ENCODE measurements around the gene QKI. TPM values are rescaled to one million over a fixed set of nuclear protein-coding genes. Genes with fewer than 3 reads are reported as not detected.
A peak's percentile ranks its signal among the peaks of the same experiment; 100 is the strongest.

Gene QKI
- total RNA-seq, 1 donor from 2014 or later: 204 TPM

DNA sequence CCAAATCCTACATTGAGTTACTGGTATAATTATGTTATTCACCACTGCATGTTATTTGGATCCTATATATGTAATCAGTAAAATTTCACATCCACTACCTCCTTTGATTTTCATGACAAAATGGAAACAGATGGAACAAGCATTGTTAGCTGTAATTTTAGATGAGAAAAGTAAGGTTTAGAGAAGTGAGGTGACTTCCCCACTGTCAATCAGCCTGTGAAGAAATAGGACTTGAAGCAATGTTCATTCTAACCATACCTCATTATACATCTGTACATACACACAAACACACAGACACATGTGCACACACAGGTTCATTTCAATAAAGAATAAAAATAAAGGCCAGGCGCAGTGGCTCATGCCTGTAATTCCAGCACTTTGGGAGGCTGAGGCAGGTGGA lies 23.7 kb upstream of the QKI start:
- H3K4me3 ChIP-seq (ENCODE audit: insufficient read depth, low read depth, low read length): no peak overlapping the region
- no peaks in the 10 kb centered on the region for H4K20me1 ChIP-seq (ENCODE audit: insufficient read depth, low read length)
- H3K4me2 ChIP-seq (ENCODE audit: low read length): no peak overlapping the region
- no peaks in the 10 kb centered on the region for H3K9me3 Mint-ChIP-seq (ENCODE audit: unreplicated experiment)
- no peak overlapping the region for H3K27ac Mint-ChIP-seq (ENCODE audit: unreplicated experiment)
- H3K79me2 ChIP-seq (ENCODE audit: insufficient read depth, low read length): no peaks in the 10 kb centered on the region
- H2AFZ ChIP-seq (ENCODE audit: low read depth, low read length): no peak overlapping the region
- FAIRE-seq (no peak), DNase-seq (ENCODE audit: low read depth) (no peak)
- no peaks in the 10 kb centered on the region for H3K36me3 ChIP-seq (ENCODE audit: insufficient read depth, low read length)
- no peaks in the 10 kb centered on the region for H3K9me3 ChIP-seq (ENCODE audit: insufficient read depth, low read depth, low read length)
- peaks cover 14% of the 10 kb centered on the region for H3K4me1 ChIP-seq (ENCODE audit: insufficient read depth, low read length)
- H3K36me3 Mint-ChIP-seq (ENCODE audit: low read depth, unreplicated experiment): no peaks in the 10 kb centered on the region
- no peak overlapping the region for H3K4me3 Mint-ChIP-seq (ENCODE audit: unreplicated experiment)
- peaks cover 17% of the 10 kb centered on the region for H3K4me1 Mint-ChIP-seq (ENCODE audit: low read depth, unreplicated experiment)
- no peak overlapping the region for H3K9ac ChIP-seq (ENCODE audit: low read length)
- TF ChIP-seq CTCF (IDR thresholded peaks at IDR 0.05; ENCODE audit: insufficient read depth, low read depth, low read length) (no peak), EZH2 (IDR thresholded peaks at IDR 0.05; ENCODE audit: insufficient read depth, low read length) (no peak)
- no peaks in the 10 kb centered on the region for H3K27me3 ChIP-seq (ENCODE audit: insufficient read depth, low read length)
- H3K27ac ChIP-seq (ENCODE audit: low read depth, low read length): no peak overlapping the region
- H3K27me3 Mint-ChIP-seq (ENCODE audit: low read depth, unreplicated experiment): no peaks in the 10 kb centered on the region

GRCh38 chr6:163391985-163392384 lies 22.5 kb upstream of the QKI start:
- Histone ChIP-seq H3K9me3 (ENCODE audit: insufficient read depth, low read depth, low read length) (no peaks in the 10 kb centered on the region), H3K4me1 (ENCODE audit: insufficient read depth, low read length) (peaks cover 22% of the 10 kb centered on the region), H3K36me3 (ENCODE audit: insufficient read depth, low read length) (no peaks in the 10 kb centered on the region), H2AFZ (ENCODE audit: low read depth, low read length) (no peak overlapping the region), H3K4me2 (ENCODE audit: low read length) (peak overlapping the region; percentile 24), H3K4me3 (ENCODE audit: insufficient read depth, low read depth, low read length) (no peak overlapping the region), H3K9ac (ENCODE audit: low read length) (no peak overlapping the region), H3K27ac (ENCODE audit: low read depth, low read length) (no peak overlapping the region), H3K27me3 (ENCODE audit: insufficient read depth, low read length) (no peaks in the 10 kb centered on the region), H3K79me2 (ENCODE audit: insufficient read depth, low read length) (no peaks in the 10 kb centered on the region), H4K20me1 (ENCODE audit: insufficient read depth, low read length) (no peaks in the 10 kb centered on the region)
- peak overlapping the region; percentile 5 for H3K27ac Mint-ChIP-seq (ENCODE audit: unreplicated experiment)
- no peak overlapping the region for H3K4me3 Mint-ChIP-seq (ENCODE audit: unreplicated experiment)
- no peak for FAIRE-seq
- no peak for DNase-seq (ENCODE audit: low read depth)
- H3K9me3 Mint-ChIP-seq (ENCODE audit: unreplicated experiment): no peaks in the 10 kb centered on the region
- H3K27me3 Mint-ChIP-seq (ENCODE audit: low read depth, unreplicated experiment): no peaks in the 10 kb centered on the region
- H3K4me1 Mint-ChIP-seq (ENCODE audit: low read depth, unreplicated experiment): peaks cover 22% of the 10 kb centered on the region
- TF ChIP-seq CTCF (IDR thresholded peaks at IDR 0.05; ENCODE audit: insufficient read depth, low read depth, low read length) (no peak), EZH2 (IDR thresholded peaks at IDR 0.05; ENCODE audit: insufficient read depth, low read length) (no peak)
- no peaks in the 10 kb centered on the region for H3K36me3 Mint-ChIP-seq (ENCODE audit: low read depth, unreplicated experiment)

DNA sequence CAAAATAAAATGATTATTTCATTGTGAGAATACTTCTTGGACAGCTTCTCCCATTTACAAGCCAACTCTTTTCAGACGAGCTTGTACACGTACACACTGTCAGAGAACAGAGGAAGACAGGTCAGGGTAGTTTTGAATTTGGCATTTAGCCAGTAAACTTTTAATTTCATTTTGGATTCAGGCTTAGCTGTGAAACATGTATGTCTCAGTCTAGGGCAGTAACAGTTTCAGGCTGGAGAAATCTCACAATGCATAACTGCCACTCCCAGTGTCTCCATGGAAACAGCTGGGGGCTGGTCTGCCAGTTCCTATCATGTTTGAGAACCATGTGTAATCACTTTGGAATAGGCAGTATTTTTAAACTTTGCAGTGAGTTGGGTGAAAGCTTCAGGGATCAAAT lies 22.0 kb upstream of the QKI start:
- no peaks in the 10 kb centered on the region for H3K79me2 ChIP-seq (ENCODE audit: insufficient read depth, low read length)
- H3K27ac Mint-ChIP-seq (ENCODE audit: unreplicated experiment): peak overlapping the region; percentile 5
- peaks cover 24% of the 10 kb centered on the region for H3K4me1 Mint-ChIP-seq (ENCODE audit: low read depth, unreplicated experiment)
- no peak overlapping the region for H2AFZ ChIP-seq (ENCODE audit: low read depth, low read length)
- no peaks in the 10 kb centered on the region for H3K27me3 ChIP-seq (ENCODE audit: insufficient read depth, low read length)
- H3K4me3 Mint-ChIP-seq (ENCODE audit: unreplicated experiment): no peak overlapping the region
- no peak overlapping the region for H3K9ac ChIP-seq (ENCODE audit: low read length)
- DNase-seq (ENCODE audit: low read depth) (peak; percentile 48), FAIRE-seq (no peak)
- H3K4me1 ChIP-seq (ENCODE audit: insufficient read depth, low read length): peaks cover 28% of the 10 kb centered on the region
- H3K4me3 ChIP-seq (ENCODE audit: insufficient read depth, low read depth, low read length): no peak overlapping the region
- no peaks in the 10 kb centered on the region for H3K9me3 ChIP-seq (ENCODE audit: insufficient read depth, low read depth, low read length)
- no peaks in the 10 kb centered on the region for H3K36me3 ChIP-seq (ENCODE audit: insufficient read depth, low read length)
- no peaks in the 10 kb centered on the region for H3K27me3 Mint-ChIP-seq (ENCODE audit: low read depth, unreplicated experiment)
- no peak for TF ChIP-seq CTCF (IDR thresholded peaks at IDR 0.05; ENCODE audit: insufficient read depth, low read depth, low read length)
- TF ChIP-seq EZH2 (IDR thresholded peaks at IDR 0.05; ENCODE audit: insufficient read depth, low read length): no peak
- H3K4me2 ChIP-seq (ENCODE audit: low read length): peak overlapping the region; percentile 24
- no peaks in the 10 kb centered on the region for H3K36me3 Mint-ChIP-seq (ENCODE audit: low read depth, unreplicated experiment)
- H3K9me3 Mint-ChIP-seq (ENCODE audit: unreplicated experiment): no peaks in the 10 kb centered on the region
- no peaks in the 10 kb centered on the region for H4K20me1 ChIP-seq (ENCODE audit: insufficient read depth, low read length)
- H3K27ac ChIP-seq (ENCODE audit: low read depth, low read length): no peak overlapping the region
